H1 (cell line): Measurements from ENCODE around the gene CAMK2G. TPM values are rescaled to one million over a fixed set of nuclear protein-coding genes. Genes with fewer than 3 reads are reported as not detected.

ENCODE experiments used
- CHD2 ChIP-seq: IDR thresholded peaks from 2 replicates; pipeline ENCODE4 v1.6.1; 2012; ENCODE audit warnings: low read length, improper control_type of control experiment
- CHD7 ChIP-seq: fragments of 300-600 bp; sonication (generic); IDR thresholded peaks from 2 replicates; pipeline ENCODE4 v1.7.1; 2012; ENCODE audit warnings: low read length, moderate library complexity, mild to moderate bottlenecking, inconsistent platforms; ENCODE audit not compliant: insufficient replicate concordance
- HDAC2 ChIP-seq, 2 experiments: fragments of 300-600 bp in 1 of 2; sonication (generic) in 1 of 2; IDR thresholded peaks; 2 replicates each; pipeline ENCODE4 v1.6.1; 2011 to 2012; ENCODE audit warnings: low read depth in 2 of 2, low read length in 2 of 2, mild to moderate bottlenecking in 2 of 2, moderate library complexity in 2 of 2, borderline replicate concordance in 1 of 2, inconsistent platforms in 1 of 2
- HDAC6 ChIP-seq: IDR thresholded peaks from one replicate; pipeline ENCODE4 v1.7.1; 2012; ENCODE audit warnings: low read depth, mild to moderate bottlenecking, inconsistent platforms, low read length, moderate library complexity
- MAFK ChIP-seq: IDR thresholded peaks from 2 replicates; pipeline ENCODE4 v1.6.1; 2012; ENCODE audit warnings: low read depth, mild to moderate bottlenecking, improper control_type of control experiment, low read length
- RFX5 ChIP-seq: IDR thresholded peaks from 2 replicates; pipeline ENCODE4 v1.6.1; 2011; ENCODE audit warnings: low read depth, low read length, improper control_type of control experiment, borderline replicate concordance
- SAP30 ChIP-seq: fragments of 300-600 bp; sonication (generic); IDR thresholded peaks from 2 replicates; pipeline ENCODE4 v1.7.1; 2012; ENCODE audit warnings: low read length, moderate library complexity, mild to moderate bottlenecking, inconsistent platforms; ENCODE audit not compliant: insufficient read depth, insufficient replicate concordance
- SUZ12 ChIP-seq: fragments of 200-600 bp; sonication (generic); IDR thresholded peaks from 2 replicates; pipeline ENCODE4 v1.6.1; 2012; ENCODE audit warnings: mild to moderate bottlenecking, inconsistent platforms, low read length, moderate library complexity, mixed read lengths
- TAF7 ChIP-seq: optimal IDR thresholded peaks from 2 replicates; pipeline ENCODE3; 2011; ENCODE audit warnings: low read depth, mild to moderate bottlenecking, inconsistent platforms, low read length, moderate library complexity, borderline replicate concordance
- polyA plus RNA-seq, 7 experiments: library from polyadenylated mRNA; depleted of rRNA in 3 of 7; stranded (reverse) in 5 of 7; unstranded in 2 of 7; fragments of >200 nt in 5 of 7; fragments of 200-250 nt in 2 of 7; gene quantifications; 1 replicate in 5 of 7; 2 replicates in 1 of 7; 4 replicates in 1 of 7; pipeline versions ENCODE4 v1.2.1 to v1.2.3, GENCODE V29; 2011 to 2013; ENCODE audit warnings: missing spikeins in 2 of 7, mixed read lengths in 2 of 7
- total RNA-seq: library from RNA; stranded (reverse); fragmentation: NEBNext Ultra II Directional; extraction: Animal tissue kit (Norgen Biotek cat#: 25700); gene quantifications from 2 replicates; pipeline ENCODE4 v1.2.1, GENCODE V29; 2021

Gene CAMK2G
- total and polyA plus RNA-seq, 2 of the 8 experiments (the other 6 are each of a cell fraction or from before 2014, with no cell fraction given): 28.9 to 31.7 TPM

- TF ChIP-seq HDAC2 (IDR thresholded peaks at IDR 0.05; ENCODE audit: borderline replicate concordance in 1 of 2, low read depth in 2 of 2, low read length in 2 of 2) (no peak), CHD2 (no peak), RFX5 (no peak), SAP30 (no peak), MAFK (no peak), CHD7 (no peak), SUZ12 (no peak), HDAC6 (no peak), TAF7 (no peak)
Observed at GRCh38 chr10:73909540-73910115, 35.3 kb upstream of the CAMK2G start (continued).
